Measurements from ENCODE around the gene FGF4.
"Not testable (repeated sequence)": the region's sequence is repeated elsewhere in the genome, so short reads cannot be mapped to it uniquely, and the experiment has no call there.

FGF4 gene

GRCh38 chr11:69773626-69774353 is 1.4 kb downstream of the FGF4 start:
- no peak for DNase-seq (ENCODE audit: low spot score)

- DNase-seq (ENCODE audit: low spot score), result no peak
Observed at GRCh38 chr11:69771466-69771865, 3.7 kb downstream of the FGF4 start.

GRCh38 chr11:69770540-69770939 is 4.6 kb downstream of the FGF4 start:
- no peak for DNase-seq (ENCODE audit: low spot score)

DNA sequence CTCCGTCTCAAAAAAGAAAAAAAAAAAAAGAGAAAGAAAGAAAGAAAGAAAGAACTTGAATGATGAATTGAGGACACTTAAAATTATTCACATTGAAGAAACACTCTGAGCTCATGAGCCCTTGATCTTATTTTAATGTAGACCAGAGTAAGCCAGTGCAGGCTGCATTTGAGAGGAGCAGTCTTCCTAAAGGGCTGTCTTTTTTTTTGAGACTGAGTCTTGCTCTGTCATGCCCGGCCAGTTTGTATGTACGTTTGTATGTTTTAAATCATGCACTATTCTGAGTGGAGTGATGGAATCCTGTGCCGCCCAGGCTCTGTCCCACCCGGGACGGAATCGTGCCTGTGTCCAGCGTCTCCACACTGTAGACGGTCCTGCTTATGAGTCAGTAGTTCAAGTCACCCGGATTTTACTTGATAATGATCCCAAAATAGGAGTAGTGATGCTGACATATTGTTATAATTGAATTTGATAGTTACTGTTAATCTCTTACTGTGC is 9.6 kb downstream of the FGF4 start:
- no peak for DNase-seq (ENCODE audit: low spot score)

DNA sequence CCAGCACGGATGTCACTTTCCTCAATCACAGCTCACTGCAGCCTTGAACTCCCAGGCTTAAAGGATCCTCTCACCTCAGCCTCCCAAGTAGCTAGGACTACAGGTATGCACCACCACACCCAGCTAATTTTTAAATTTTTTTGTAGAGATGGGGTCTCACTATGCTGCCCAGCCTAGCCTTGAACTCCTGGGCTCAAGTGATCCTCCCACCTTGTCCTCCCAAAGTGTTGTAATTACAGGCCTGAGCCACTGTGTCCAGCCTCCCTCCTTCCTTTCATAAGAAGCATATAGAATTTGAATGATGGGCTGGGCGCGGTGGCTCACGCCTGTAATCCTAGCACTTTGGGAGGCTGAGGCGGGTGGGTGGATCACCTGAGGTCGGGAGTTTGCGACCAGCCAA is 10.2 kb downstream of the FGF4 start:
- not testable (repeated sequence) for DNase-seq (ENCODE audit: low spot score)

- no peak for DNase-seq (ENCODE audit: low spot score)
Observed at GRCh38 chr11:69760319-69760718, 14.8 kb downstream of the FGF4 start.

DNA sequence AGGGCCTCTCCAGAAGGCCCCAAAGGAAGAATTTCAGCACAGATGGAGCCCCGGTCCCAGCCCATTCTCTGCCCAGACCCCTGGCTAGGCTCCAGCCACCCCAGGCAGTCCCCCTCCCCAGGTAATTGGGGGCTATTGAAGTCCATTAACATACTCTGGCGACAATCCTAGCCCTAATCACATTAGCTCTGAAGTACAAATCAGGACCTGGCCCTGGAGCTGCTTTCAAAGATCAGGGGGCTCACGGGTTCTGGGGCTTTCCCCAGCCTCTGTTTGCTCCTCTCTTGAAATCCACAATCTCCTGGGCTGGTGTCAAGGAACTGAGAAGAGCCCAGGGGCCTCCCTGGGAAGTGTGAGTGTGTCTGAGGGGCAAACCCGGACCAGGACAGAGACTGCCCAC is 22.3 kb downstream of the FGF4 start:
- no peak for DNase-seq (ENCODE audit: low spot score)

- no peak for DNase-seq (ENCODE audit: low spot score)
Observed at GRCh38 chr11:69750875-69751597, 24.1 kb downstream of the FGF4 start.

DNA sequence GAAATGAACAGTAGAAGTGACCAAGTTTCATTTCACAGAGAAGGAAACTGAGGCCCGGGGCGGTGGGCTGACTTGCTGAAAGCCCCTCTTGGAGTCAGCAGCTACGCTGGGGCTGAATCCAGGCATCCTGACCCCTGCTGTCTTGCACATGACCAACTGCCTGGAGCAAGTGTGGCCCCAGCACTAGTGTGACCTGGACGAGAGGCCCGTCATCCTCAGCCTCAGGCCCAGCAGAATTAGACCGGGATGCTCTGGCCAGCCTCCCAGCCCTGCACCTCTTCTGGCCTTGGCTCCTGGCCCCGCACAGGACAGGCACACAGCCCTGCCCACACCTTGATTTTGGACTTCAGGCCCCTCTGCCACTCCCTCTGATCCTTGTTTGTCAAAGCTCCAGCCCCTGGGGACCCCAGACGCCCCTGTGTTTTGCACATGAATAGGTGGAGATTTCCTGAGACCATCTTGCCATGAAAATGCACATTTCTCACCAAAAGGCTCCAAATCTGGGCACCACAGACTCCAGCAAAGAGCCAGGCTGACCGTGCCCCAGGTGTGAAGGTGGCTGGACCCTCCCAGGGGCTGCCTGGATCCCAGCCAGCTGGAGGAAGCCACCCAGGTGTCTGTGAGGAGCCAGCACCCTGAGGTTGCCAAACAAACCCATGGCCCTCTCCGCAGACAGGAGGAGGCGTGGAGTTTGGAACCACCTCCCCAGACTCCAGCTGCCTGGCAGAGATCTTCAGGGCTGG is 24.9 kb downstream of the FGF4 start:
- no peak for DNase-seq (ENCODE audit: low spot score)

DNA sequence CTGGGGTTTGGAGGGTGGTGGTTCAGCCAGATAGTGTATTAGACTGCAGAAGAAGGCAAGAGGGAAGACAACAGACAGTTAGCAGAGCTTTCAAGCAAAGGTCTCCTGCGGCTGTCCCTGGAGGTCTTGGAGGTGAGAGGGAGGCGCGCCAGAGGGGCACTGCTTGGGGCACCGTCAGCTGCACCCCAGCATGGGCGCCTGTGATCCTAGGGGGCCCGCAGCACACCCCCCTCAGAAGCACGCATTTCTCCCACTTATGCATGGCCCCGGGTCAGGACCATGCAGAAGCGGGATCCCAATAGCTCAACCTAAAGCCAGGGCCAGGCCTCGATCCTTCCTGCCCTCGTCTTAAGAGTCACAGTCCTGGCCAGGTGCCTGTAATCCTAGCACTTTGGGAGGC is 26.5 kb downstream of the FGF4 start:
- no peak for DNase-seq (ENCODE audit: low spot score)

DNA sequence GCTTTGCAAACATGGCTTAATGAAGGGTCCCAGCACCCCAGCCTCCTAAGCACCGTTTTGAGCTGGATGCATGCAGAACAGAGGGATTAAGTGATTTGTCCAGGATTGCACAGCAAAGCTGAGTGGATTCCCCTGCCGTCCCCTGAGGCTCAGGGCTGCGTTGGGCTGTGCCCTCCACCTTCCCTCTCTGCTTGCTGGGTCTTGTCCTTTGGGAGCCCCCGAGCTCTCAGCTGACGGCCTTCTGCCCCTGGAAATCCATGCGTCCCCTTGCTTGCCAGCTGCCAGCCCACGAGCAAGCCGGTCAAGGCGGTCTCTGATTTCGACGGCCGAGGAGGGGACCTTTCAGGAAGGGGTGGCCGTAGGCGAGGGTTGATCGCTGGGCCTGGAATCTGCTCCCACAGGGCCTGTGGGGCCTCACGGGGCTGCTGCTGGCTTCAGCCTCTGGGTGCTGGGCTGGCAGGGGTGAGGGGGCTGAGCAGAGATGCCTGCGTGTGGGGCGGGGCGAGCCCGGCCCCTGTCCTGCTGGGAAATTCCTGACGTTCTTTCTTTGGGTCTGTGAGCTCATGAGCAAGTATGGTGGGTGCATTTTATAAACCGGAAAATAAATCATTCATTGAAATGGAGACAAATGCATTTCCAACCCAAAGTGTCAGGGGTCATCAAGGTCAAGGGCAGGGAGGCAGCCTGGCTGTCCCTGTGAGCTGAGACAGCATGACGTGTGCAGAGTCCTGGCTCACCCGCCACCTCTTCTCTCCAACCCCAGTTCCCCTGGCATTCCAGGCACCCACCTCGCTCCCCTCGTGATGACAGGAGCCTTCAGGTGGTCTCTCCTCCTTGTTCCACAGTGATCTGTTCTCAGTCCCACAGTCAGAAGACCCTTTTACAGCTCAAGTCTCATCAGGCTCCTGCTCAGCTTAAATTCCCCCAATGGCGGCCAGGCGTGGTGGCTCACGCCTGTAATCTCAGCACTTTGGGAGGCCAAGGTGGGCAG is 28.1 kb downstream of the FGF4 start:
- no peak for DNase-seq (ENCODE audit: low spot score)

- DNase-seq (ENCODE audit: low spot score), result no peak
Observed at GRCh38 chr11:69746140-69746539, 29.0 kb downstream of the FGF4 start.

GRCh38 chr11:69745201-69745600 is 29.9 kb downstream of the FGF4 start:
- no peak for DNase-seq (ENCODE audit: low spot score)

DNA sequence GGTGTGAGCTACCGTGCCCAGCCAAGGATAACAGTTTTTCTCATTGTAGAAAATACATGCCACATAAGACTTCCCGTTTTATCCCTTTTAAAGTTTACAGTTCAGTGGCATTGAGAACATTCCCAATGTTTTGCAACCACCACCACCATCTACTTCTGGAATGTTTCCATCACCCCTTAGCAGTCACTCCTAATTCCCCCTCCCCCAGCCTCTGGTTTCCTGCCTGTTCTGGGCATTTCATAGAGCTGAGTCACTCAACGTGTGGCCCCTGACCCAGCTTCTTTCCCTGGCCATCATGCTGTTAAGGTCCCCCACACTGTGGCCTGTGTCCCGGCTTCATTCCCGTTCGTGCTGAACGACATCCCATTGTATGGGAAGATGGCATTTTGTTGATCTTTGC is 30.7 kb downstream of the FGF4 start:
- no peak for DNase-seq (ENCODE audit: low spot score)

DNA sequence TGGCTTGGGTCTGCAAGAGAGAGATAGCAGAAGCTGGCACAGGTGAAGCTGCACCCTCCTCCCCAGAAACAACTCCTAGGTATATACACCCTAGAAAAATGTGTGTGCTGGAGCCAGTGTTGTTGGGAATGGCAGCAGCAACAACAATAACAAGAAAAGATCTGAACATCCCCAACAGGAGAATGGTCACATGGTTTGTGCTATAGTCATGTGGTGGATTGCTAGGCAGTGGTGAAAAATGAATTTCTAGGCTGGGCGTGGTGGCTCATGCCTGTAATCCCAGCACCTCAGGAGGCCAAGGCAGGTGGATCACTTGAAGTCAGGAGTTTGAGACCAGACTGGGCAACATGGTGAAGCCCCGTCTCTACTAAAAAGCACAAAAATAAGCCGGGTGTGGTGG is 40.3 kb downstream of the FGF4 start:
- DNase-seq (ENCODE audit: low spot score), result no peak

- DNase-seq (ENCODE audit: low spot score), result no peak
Observed at GRCh38 chr11:69734367-69734766, 40.8 kb downstream of the FGF4 start.

DNA sequence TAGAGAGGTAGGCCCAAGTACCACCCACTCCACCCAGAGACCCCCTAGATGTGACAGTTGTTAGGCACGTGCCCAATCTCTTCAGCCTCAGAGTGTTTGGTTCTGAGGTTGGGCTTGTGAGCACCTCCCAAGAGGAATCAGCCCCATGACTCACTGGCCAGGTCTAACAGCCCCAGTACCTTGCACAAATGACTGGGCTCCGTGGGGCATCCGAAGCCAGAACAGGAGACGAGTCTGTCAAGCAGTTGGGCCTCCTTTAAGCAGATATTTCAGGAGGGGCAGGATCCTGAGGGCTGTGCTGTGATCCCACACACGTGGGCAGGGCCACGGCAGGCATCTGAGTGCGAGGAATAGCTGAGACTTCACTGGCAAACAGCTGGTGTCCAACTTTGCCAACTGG is 42.2 kb downstream of the FGF4 start:
- DNase-seq (ENCODE audit: low spot score), result no peak

DNA sequence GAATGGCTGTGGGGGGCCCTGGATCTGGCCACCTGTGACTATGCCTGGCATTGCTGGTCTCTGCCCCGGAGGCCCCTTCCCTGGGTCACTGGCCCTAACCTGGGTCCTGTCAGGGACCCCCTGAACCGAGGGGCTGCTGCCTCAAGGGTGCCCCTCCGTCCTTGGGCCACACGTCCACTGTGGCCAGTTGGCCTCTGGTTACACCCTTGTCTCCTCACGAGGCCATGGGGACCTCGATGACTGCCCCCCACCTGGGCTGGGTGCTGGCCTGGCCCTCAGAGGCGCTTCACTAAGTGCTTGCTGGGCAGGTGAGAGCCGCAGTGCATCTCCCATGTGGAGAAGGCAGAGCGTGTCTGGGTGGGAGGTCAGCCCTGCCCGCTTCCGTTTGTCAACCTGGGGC is 44.0 kb downstream of the FGF4 start:
- no peak for DNase-seq (ENCODE audit: low spot score)

DNA sequence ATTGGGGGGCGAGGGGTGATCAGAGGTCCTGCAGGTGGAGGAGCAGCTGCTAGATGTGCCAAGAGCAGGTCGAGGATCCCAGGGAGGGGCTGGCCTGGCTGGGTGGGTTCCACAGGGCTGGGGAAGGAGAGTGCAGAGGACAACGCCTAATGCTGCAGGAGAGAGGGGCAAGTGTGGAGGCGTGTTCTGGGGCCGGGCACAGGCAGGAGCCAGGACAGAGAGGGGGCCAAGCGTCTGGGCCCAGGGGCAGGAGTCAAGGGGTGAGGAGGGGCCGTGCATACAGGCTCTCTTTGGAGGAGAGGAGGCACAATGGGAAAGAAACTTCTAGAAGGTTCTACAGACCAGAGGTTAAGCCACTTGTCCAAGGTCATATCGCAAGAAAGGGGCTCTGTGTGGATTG is 44.6 kb downstream of the FGF4 start:
- DNase-seq (ENCODE audit: low spot score), result no peak

DNA sequence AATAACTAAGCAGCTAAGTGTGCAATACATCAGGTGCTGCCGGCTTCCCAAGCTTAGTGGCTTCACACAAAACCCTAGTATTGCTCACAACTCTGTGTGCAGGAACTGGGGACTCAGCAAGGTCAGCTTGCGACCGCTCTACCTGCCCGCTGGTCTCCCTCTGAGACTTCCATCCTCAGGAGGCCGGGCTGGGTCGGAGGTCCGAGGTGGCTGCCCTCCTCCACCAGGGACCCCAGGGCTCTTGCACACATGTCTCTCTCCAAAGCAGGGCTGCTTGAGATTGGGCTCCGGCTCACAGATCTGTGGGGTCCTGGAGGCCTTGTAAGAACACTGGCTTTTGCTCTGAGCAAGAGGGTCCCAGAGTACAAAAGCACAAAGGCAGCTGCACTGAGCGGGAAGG is 45.9 kb downstream of the FGF4 start:
- no peak for DNase-seq (ENCODE audit: low spot score)

- DNase-seq (ENCODE audit: low spot score), result no peak
Observed at GRCh38 chr11:69727266-69727665, 47.9 kb downstream of the FGF4 start.

- DNase-seq (ENCODE audit: low spot score), result no peak
Observed at GRCh38 chr11:69726481-69726880, 48.7 kb downstream of the FGF4 start.
